ENCODE results near the gene LYZL4.

Gene LYZL4

GRCh38 chr3:42428830-42429229 lies 18.4 kb upstream of the LYZL4 start:
- DNase-seq (ENCODE audit: low read depth in 2 of 2): no peak

- no peak for DNase-seq (ENCODE audit: low read depth in 2 of 2)
Measured at GRCh38 chr3:42425736-42426407, 15.5 kb upstream of the LYZL4 start.

DNA sequence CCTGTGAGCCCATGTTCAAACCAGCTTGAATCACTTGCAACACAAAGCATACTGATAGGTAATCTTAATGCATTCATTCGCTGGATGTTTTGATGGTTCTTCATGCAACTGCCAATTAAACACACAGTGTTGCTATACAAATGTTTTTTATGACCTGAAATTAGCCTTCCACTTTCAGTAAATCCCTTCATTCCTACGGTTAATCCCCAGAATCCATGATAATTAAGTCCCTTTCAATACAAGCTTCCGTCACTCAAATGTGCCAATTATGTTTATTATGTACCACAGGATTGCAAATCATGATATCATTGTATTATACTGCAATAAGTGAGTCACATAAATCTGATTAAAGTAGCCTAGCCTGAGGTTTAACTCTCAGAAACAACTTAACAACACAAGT lies 14.5 kb upstream of the LYZL4 start:
- no peak for DNase-seq (ENCODE audit: low read depth in 2 of 2)

DNA sequence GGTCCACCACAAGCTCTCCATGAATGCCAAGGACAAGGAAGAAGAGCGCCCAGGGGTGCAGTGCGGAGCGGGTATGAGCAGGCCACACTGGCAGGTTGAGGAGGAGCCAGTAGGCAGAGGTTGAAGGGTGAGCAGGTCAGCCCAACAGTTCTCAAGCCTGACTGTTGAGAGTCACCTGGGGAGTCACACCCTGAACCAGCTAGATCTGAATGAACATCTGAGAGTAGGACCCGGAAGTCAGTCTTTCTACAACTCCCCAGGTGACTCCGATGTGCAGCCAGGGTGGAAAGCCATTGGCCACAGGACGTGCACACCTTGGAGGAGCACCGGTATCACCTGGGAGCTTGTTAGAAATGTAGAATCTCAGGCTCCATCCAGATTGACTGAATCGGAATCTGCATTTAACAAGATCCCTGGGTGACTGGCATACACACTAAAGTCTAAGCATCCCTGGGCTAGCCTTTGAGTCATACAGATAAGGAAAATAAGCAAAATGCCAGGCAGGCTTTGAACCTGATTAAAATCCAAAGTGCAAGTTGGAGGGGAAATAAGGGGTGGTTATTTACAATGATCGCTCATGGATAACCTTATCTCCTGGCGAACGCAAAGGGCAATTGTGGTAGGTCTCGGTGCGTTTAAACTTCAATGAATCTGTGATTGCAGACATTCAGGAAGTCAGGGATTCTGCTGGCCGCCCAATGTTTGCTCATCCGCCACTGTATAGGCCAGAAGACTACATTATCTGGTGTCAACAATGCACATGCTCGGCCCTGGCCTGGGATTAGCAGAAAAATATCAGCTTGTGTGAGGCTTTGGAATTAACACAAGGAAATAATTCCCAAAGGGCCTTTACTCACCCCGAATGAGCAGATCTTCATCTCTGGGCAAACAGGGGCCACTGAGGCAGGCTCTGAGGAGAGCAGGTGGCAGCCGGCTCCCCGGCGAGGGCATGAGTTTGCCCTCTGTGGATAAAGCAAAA lies 11.7 kb upstream of the LYZL4 start:
- no peak for DNase-seq (ENCODE audit: low read depth in 2 of 2)

- DNase-seq (ENCODE audit: low read depth in 2 of 2): no peak
Measured at GRCh38 chr3:42419563-42419962, 9.2 kb upstream of the LYZL4 start.

GRCh38 chr3:42412526-42413155 lies 2.2 kb upstream of the LYZL4 start:
- no peak for DNase-seq (ENCODE audit: low read depth in 2 of 2)

- DNase-seq (ENCODE audit: low read depth in 2 of 2): no peak
Measured at GRCh38 chr3:42411429-42411828, 1.0 kb upstream of the LYZL4 start.

- no peak for DNase-seq (ENCODE audit: low read depth in 2 of 2)
Measured at GRCh38 chr3:42408156-42408555, 2.3 kb downstream of the LYZL4 start.

GRCh38 chr3:42406727-42407450 lies 3.5 kb downstream of the LYZL4 start:
- DNase-seq (ENCODE audit: low read depth in 2 of 2): no peak

GRCh38 chr3:42405857-42406256 lies 4.6 kb downstream of the LYZL4 start:
- no peak for DNase-seq (ENCODE audit: low read depth in 2 of 2)

- no peak for DNase-seq (ENCODE audit: low read depth in 2 of 2)
Measured at GRCh38 chr3:42403737-42404136, 6.7 kb downstream of the LYZL4 start.

DNA sequence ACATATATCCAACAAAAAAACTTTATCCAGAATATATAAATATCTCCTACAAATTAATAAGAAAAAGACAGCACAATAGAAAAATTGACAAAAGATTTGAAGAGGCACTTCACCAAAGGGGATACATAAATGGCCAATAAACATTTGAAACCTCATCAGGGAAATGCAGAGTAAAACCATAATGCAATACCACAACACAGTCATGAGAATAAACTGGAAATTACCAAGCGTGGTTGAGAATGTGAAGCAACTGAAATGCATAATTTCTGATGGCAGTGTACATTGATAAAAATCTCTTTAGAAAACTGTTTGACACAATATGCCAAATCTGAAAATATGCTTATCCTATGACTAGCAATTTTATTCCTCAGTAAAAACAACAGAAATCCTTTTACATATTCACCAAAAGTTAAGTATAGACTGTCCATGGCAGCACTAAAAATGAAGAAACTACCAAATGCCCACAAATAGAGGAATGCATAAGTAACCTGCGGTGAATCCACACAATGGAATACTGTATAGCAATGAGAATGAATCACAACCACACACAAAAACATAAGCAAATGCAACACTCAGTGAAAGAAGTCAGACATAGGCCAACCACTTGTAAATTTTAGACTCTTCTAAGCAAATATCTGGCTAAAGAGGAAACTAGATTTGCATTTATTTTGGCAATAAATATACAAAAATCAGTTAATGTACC lies 7.9 kb downstream of the LYZL4 start:
- no peak for DNase-seq (ENCODE audit: low read depth in 2 of 2)

DNA sequence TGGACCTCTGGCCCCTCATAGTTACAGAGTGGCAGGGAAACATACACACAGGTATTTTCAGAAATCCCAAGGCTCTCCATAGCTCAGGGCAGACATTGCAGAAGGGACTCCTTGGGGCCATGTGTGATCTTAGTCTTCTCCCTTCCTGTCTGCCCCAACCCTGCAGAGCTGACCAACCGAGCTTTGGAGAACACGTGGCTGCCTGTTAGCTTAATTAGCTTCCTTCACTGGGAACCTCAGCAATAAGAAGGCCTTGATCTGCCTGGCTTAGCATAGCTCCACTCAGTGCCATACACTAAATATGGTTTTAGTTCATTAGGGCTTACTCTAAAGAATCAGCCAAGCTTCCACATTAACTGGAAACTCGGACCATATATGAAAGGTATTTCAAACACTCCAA lies 12.3 kb downstream of the LYZL4 start:
- no peak for DNase-seq (ENCODE audit: low read depth in 2 of 2)

- DNase-seq (ENCODE audit: low read depth in 2 of 2): no peak
Measured at GRCh38 chr3:42397644-42398043, 12.8 kb downstream of the LYZL4 start.

DNA sequence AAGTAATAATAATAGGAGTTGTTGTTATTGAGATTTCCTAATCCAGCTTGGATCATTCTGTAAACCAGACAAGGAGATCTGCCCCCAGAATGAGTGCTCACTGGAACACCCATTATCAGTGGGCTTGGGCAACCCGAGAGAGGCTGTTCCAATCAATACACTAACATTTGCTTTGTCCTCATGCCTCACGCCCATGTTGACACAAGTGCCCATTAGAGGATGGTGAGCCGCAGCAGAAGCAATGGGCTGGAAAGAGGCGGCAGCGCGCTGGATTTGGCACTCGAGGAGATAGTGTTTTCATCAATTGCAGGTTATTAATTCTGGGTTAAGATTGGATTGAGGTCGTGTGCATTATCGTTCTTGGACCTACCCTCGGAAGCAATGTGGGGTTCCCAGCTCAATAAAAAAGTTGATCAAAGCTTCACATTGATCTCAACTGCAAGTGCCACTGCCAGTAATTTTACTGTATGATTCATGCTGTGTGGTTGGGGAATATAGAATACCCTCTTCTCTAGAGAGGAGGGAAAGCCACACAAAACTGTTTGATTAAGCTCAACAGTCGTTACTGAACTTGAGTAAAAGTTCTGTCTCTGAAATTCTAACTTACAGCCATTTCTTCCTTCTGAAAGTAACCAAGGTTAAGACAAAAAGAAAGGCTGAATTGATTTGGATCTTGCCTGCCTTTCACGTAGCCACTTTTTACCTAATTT lies 15.7 kb downstream of the LYZL4 start:
- no peak for DNase-seq (ENCODE audit: low read depth in 2 of 2)

DNA sequence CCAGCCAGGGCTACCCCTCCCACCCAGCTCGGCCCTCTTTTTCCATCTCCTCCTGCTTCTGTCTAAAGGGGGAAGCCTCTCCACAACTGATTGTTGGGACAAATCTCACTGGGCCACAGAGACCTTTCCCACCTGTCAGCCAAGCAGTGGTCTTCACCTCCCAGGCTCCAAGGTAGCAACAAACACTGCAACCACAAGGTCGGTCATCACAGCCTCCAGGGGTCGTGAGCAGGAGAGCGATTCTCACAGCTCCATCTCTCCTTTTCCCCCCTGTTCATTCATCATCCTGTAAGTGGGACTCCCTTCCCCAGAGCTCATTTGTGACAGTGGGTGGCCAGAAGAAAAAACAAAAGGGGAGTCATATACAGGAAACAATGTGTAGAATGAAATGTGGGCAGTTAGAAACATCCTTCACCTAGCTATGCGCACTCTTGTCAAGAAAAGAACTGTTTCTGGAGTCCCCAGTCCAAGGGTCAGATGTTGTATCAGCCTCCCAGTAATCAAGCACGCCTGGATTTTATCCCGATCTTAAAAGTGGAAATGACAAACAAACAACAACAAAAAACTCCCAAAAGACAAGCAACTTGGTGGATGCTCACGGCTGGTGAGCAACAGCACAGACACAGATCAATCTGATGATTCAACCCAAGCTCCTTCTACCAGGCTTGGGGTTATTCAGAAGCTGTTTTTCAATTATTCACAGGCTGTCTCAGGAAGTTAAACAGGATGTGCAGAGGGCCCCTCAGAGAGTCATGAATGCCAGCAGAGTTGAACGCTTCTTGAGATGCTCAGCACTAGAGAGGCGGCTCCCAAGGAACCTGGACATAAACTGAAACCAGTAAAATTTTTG lies 22.4 kb downstream of the LYZL4 start:
- no peak for DNase-seq (ENCODE audit: low read depth in 2 of 2)

GRCh38 chr3:42381551-42382082 lies 28.8 kb downstream of the LYZL4 start:
- no peak for DNase-seq (ENCODE audit: low read depth in 2 of 2)

GRCh38 chr3:42377681-42378080 lies 32.7 kb downstream of the LYZL4 start:
- DNase-seq (ENCODE audit: low read depth in 2 of 2): no peak

DNA sequence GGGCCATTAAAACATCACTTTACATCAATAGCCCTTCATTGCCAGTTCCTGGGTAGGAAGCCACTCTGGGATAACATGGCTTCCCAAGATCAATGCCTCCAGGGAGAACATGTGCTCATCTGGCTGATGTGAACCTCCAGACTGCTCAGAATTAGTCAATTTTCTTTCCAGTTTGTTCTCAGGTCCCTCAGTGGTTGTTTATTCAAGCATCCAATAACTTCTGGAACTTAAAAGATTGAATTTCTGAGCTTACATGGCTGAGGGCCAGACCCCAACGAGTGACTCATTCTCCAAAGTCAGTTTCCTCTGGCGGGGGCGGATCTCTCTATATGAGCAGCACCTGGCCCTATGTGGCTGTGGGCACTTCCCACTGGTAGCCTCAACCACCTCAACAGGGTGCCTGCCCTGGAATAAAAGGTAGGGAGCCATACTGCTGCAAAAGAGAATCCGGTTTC lies 34.0 kb downstream of the LYZL4 start:
- DNase-seq (ENCODE audit: low read depth in 2 of 2): no peak

Data from stimulated activated CD4-positive, alpha-beta T cell treated with anti-CD3 and anti-CD28 coated beads, Interleukin-1b, Interleukin-23, amount 100 ng/mL, for 1 hour (primary cell).